Measurements from ENCODE around the gene IFNGR1. TPM values are rescaled to one million over a fixed set of nuclear protein-coding genes. Genes with fewer than 3 reads are reported as not detected.

IFNGR1 gene
- total and polyA plus RNA-seq, 2 of the 13 experiments (the other 11 are each of a cell fraction or from before 2014, with no cell fraction given) = 82.8 to 87.8 TPM

GRCh38 chr6:137157601-137158000 is 61.6 kb downstream of the IFNGR1 start:
- ATAC-seq (no peak), FAIRE-seq (no peak), DNase-seq (ENCODE audit: low spot score) (no peak)
- H2AFZ ChIP-seq (ENCODE audit: low read length) = no peak overlapping the region
- no peak overlapping the region for H3K27ac ChIP-seq (ENCODE audit: extremely low read length, insufficient read depth, low read length)
- WGBS (ENCODE audit: low lambda C conversion rate) = 60% methylated on average over 4 of the region's 4 CpGs
- no peak overlapping the region for H3K9ac ChIP-seq (ENCODE audit: insufficient read depth, low read depth, low read length)
- no peak for TF ChIP-seq ZNF577 (CRISPR knock-in tag; IDR thresholded peaks at IDR 0.05; ENCODE audit: borderline replicate concordance, low read depth)
- TF ChIP-seq NRL (CRISPR knock-in tag; IDR thresholded peaks at IDR 0.05; ENCODE audit: borderline replicate concordance) = no peak
- TF ChIP-seq UBTF (CRISPR knock-in tag; IDR thresholded peaks at IDR 0.05) = no peak
- TF ChIP-seq HNRNPK (IDR thresholded peaks at IDR 0.05; ENCODE audit: low read depth, low read length, poor library complexity, severe bottlenecking) = no peak
- no peak for TF ChIP-seq SNAI1 (CRISPR knock-in tag; IDR thresholded peaks at IDR 0.05; ENCODE audit: borderline replicate concordance)
- no peak for TF ChIP-seq AGO1 (IDR thresholded peaks at IDR 0.05; ENCODE audit: low read depth, low read length, poor library complexity, severe bottlenecking)
- no peak for TF ChIP-seq PRMT3 (CRISPR knock-in tag; IDR thresholded peaks at IDR 0.05; ENCODE audit: borderline replicate concordance, low read depth)
- TF ChIP-seq ZNF879 (CRISPR knock-in tag; IDR thresholded peaks at IDR 0.05) = no peak
- no peak for TF ChIP-seq PTBP1 (IDR thresholded peaks at IDR 0.05; ENCODE audit: low read depth, low read length, poor library complexity, severe bottlenecking)
- no peak for TF ChIP-seq PAWR (CRISPR knock-in tag; IDR thresholded peaks at IDR 0.05; ENCODE audit: borderline replicate concordance)
- no peak for TF ChIP-seq NFE2 (CRISPR knock-in tag; IDR thresholded peaks at IDR 0.05)
- no peaks in the 10 kb centered on the region for H3K4me1 ChIP-seq (ENCODE audit: insufficient read depth, low read length)
- POLR2A ChIA-PET = no interaction called here
- peaks cover 0 to 14% of the 10 kb centered on the region in 2 experiments; a peak in 3 of 5 replicates for H3K27me3 ChIP-seq (ENCODE audit: control insufficient read depth in 1 of 2, insufficient read depth in 2 of 2, low read length in 2 of 2)
- CTCF ChIA-PET (ENCODE audit: low intra/inter-chr PET ratio, low total read pairs) = no interaction called here
- H3K79me2 ChIP-seq (ENCODE audit: insufficient read depth, low read length) = no peaks in the 10 kb centered on the region
- H3K4me3 ChIP-seq (replicated peaks in 1 of 3; ENCODE audit: insufficient read depth in 1 of 3, low read depth in 2 of 3, low read length in 3 of 3) = no peak overlapping the region
- BruUV-seq (replicated peaks) = no TSS peak
- no peaks in the 10 kb centered on the region for H4K20me1 ChIP-seq (ENCODE audit: insufficient read depth, low read length)
- no peaks in the 10 kb centered on the region for H3K36me3 ChIP-seq (replicated peaks in 1 of 2; ENCODE audit: control insufficient read depth in 1 of 2, insufficient read depth in 2 of 2, low read length in 2 of 2)
- H3K9me3 ChIP-seq (ENCODE audit: low read length) = no peaks in the 10 kb centered on the region
- in situ Hi-C loops (cut with HindIII; ENCODE audit: extremely low pct_ligation_motif_present, low pct_unique_long_range_greater_than_20kb) (no loop called here), intact Hi-C loops (cut with micrococcal nuclease; ENCODE audit: unreplicated experiment) (no loop called here)
- no peak overlapping the region for H3K4me2 ChIP-seq (ENCODE audit: low read depth, low read length)

All from HepG2 (cell line).